ENCODE results near the gene TCF23.
"Not testable (repeated sequence)": the region's sequence is repeated elsewhere in the genome, so short reads cannot be mapped to it uniquely, and the experiment has no call there.

The TCF23 gene

DNA sequence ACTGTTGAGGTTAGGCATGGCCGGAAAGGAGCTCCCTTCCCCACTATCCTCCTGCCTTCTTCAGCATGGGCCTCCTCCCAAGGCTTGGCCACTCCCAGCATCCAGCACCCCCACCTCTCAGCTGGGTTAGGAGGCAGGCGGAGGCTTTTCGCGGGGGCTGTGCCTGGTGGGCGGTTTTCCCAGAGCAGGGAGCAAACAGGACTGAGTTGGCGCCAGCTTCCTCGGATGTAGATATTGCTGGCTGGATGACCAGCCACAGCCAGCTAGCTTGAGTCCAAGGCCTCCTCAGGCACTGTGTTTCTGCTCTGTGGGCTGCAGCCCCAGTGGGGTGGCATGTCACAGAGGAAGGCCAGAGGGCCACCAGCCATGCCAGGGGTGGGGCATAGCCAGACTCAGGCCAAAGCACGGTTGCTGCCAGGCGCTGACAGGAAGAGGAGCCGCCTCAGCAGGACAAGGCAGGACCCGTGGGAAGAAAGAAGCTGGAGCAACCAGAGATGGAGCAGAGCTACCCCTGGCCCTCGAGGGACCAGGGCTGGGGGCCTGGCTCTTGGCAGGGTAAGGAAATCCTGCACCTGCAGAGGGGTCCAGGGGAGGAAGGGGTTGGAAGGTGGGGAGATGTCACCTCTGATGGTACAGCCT is at the start of gene TCF23:
Gene TCF23 (plus strand): TSS at position 204 of the 639 bp plus-strand sequence. CDS start 130 bp downstream, at position 334.
- no peak within 1 kb of the TSS for H3K4me3 ChIP-seq (ENCODE audit: low read length)
- no peak for DNase-seq (ENCODE audit: low read depth)
- TF ChIP-seq, protein P1, sequence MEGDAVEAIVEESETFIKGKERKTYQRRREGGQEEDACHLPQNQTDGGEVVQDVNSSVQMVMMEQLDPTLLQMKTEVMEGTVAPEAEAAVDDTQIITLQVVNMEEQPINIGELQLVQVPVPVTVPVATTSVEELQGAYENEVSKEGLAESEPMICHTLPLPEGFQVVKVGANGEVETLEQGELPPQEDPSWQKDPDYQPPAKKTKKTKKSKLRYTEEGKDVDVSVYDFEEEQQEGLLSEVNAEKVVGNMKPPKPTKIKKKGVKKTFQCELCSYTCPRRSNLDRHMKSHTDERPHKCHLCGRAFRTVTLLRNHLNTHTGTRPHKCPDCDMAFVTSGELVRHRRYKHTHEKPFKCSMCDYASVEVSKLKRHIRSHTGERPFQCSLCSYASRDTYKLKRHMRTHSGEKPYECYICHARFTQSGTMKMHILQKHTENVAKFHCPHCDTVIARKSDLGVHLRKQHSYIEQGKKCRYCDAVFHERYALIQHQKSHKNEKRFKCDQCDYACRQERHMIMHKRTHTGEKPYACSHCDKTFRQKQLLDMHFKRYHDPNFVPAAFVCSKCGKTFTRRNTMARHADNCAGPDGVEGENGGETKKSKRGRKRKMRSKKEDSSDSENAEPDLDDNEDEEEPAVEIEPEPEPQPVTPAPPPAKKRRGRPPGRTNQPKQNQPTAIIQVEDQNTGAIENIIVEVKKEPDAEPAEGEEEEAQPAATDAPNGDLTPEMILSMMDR (IDR thresholded peaks at IDR 0.05; ENCODE audit: insufficient read depth, low read depth, low read length, missing control alignments) = no peak

DNA sequence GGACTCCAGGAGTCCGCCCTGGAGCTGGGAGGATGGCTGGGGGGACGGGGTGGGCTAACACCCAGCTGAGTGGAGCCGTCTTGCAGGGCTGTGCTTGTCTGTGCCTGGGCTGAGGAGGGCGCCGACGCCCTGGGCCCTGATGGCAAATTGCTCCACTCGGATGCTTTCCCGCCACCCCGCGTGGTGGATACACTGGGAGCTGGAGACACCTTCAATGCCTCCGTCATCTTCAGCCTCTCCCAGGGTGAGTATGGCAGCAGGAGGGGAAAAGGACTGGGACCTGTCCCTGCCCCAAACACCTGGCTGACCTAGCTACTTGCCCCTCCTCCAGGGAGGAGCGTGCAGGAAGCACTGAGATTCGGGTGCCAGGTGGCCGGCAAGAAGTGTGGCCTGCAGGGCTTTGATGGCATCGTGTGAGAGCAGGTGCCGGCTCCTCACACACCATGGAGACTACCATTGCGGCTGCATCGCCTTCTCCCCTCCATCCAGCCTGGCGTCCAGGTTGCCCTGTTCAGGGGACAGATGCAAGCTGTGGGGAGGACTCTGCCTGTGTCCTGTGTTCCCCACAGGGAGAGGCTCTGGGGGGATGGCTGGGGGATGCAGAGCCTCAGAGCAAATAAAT is 49.4 kb upstream of the TCF23 start:
- no peak for DNase-seq (ENCODE audit: low read depth)
- TF ChIP-seq, protein P1 (IDR thresholded peaks at IDR 0.05; ENCODE audit: insufficient read depth, low read depth, low read length, missing control alignments) = no peak
- no peak overlapping the region for H3K4me3 ChIP-seq (ENCODE audit: low read length)

DNA sequence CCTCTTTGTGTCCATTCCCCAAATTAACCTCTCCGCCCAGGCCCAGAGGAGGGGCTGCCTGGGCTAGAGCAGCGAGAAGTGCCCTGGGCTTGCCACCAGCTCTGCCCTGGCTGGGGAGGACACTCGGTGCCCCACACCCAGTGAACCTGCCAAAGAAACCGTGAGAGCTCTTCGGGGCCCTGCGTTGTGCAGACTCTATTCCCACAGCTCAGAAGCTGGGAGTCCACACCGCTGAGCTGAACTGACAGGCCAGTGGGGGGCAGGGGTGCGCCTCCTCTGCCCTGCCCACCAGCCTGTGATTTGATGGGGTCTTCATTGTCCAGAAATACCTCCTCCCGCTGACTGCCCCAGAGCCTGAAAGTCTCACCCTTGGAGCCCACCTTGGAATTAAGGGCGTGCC is 48.8 kb upstream of the TCF23 start:
- TF ChIP-seq, protein P1 (IDR thresholded peaks at IDR 0.05; ENCODE audit: insufficient read depth, low read depth, low read length, missing control alignments) = no peak
- no peak overlapping the region for H3K4me3 ChIP-seq (ENCODE audit: low read length)
- DNase-seq (ENCODE audit: low read depth) = no peak

DNA sequence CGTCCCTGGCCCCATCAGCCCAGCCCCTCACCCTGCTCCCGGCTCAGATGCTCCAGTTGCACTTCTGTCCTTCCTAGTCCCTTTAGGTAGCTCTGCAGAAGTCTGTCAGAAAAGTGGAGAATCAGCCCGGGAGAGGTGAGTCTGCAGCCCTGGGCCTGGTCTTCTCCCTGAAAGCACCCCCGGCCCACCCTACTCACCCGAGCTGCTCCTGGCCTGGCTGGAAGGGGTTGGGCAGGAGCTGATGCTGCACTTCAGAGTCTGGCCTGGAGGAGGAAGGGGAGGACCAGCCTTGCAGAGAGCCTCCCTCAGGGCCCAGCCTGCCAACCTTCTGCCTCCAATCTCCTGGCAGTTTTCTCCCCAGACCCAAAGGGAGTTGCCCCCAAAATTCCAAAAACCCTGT is 46.5 kb upstream of the TCF23 start:
- TF ChIP-seq, protein P1 (IDR thresholded peaks at IDR 0.05; ENCODE audit: insufficient read depth, low read depth, low read length, missing control alignments) = no peak
- H3K4me3 ChIP-seq (ENCODE audit: low read length) = no peak overlapping the region
- DNase-seq (ENCODE audit: low read depth) = no peak

DNA sequence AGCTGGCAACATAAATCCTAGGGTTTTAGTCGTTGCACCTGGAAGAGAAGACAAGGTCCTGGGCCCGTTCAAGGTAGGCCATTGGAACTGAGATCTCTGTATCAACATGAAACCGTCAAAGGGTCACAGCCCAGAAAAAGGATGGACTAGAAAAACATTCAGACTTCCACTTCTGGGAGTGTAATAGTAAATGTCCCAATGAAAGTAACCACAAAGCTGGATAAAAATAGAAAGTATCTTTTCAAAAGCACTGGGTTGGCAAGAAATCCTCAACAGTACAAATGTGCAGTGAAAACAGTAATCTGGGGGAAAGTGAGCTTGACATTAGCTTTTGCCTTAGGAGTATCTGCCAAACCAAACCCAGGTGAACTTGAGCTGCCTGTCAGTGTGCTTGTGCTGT is 42.8 kb upstream of the TCF23 start:
- H3K4me3 ChIP-seq (ENCODE audit: low read length) = no peak overlapping the region
- TF ChIP-seq, protein P1 (IDR thresholded peaks at IDR 0.05; ENCODE audit: insufficient read depth, low read depth, low read length, missing control alignments) = no peak
- DNase-seq (ENCODE audit: low read depth) = no peak

DNA sequence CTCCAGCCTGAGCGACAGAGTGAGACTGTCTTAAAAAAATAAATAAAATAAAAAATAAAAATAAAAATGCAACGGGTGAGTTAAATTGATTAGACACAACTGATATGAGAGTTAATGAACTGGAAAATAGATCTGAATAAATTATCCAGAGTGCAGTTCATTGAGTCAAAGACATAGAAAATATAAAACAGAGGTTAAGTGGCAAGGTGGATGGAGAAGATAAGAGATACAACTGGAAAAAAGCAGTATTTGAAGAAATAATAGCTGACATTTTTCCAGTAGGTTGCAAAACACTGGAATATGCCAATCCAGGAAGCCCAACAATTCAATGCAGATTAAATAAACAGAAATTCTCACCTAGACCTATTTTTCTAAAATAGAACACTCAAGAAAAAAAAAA is 40.6 kb upstream of the TCF23 start:
- TF ChIP-seq, protein P1 (IDR thresholded peaks at IDR 0.05; ENCODE audit: insufficient read depth, low read depth, low read length, missing control alignments) = no peak
- DNase-seq (ENCODE audit: low read depth) = no peak
- H3K4me3 ChIP-seq (ENCODE audit: low read length) = no peak overlapping the region

DNA sequence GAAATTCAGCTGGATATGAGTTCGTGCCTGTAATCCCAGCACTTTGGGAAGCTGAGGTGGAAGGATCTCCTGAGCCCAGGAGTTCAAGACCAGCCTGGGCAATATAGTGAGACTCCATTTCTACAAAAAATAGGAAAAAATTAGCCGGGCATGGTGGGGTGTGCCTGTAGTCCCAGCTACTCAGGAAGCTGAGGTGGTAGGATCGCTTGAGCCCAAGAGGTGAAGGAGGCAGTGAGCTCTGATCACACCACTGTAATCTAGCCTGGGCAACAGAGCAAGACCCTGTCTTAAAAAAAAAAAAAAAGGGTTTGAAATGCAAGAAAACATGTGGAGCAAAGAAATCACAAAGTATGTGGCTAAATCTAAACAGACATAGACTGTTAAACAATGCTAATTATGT is 39.7 kb upstream of the TCF23 start:
- DNase-seq (ENCODE audit: low read depth) = no peak
- H3K4me3 ChIP-seq (ENCODE audit: low read length) = no peak overlapping the region
- TF ChIP-seq, protein P1 (IDR thresholded peaks at IDR 0.05; ENCODE audit: insufficient read depth, low read depth, low read length, missing control alignments) = no peak

DNA sequence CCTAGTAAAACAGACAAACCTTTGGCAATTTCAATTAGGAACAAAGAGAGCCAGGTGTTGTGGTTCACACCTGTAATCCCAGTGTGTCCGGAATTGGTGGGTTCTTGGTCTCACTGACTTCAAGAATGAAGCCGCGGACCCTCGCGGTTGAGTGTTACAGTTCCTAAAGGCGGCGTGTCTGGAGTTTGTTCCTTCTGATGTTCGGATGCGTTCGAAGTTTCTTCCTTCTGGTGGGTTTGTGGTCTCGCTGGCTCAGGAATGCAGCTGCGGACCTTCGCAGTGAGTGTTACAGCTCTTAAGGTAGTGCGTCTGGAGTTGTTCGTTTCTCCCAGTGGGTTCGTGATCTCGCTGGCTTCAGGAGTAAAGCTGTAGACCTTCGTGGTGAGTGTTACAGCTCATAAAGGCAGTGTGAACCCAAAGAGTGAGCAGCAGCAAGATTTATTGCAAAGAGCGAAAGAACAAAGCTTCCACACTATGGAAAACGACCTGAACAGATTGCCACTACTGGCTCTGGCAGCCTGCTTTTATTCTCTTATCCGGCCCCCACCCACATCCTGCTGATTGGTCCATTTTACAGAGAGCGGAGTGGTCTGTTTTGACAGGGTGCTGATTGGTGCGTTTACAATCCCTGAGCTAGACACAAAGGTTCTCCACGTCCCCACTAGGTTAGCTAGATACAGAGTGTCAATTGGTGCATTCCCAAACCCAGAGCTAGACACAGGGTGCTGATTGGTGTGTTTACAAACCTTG is 38.0 kb upstream of the TCF23 start:
- not testable (repeated sequence) for DNase-seq (ENCODE audit: low read depth); H3K4me3 ChIP-seq (ENCODE audit: low read length)

DNA sequence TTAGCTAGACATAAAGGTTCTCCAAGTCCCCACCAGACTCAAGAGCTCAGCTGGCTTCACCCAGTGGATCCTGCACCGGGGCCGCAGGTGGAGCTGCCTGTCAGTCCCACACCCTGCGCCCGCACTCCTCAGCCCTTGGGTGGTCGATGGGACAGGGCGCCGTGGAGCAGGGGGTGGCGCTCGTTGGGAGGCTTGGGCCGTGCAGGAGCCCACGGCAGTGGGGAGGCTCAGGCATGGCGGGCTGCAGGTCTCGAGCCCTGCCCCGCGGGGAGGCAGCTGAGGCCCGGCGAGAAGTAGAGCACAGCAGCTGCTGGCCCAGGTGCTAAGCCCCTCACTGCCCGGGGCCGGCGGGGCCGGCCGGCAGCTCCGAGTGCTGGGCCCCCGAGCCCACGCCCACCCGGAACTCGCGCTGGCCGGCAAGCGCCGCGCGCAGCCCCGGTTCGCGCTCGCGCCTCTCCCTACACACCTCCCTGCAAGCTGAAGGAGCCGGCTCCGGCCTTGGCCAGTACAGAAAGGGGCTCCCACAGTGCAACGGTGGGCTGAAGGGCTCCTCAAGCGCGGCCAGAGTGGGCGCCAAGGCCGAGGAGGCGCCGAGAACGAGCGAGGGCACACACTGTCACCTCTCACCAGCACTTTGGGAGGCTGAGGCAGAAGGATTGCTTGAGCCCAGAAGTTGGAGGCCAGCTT is 37.3 kb upstream of the TCF23 start:
- not testable (repeated sequence) for H3K4me3 ChIP-seq (ENCODE audit: low read length); DNase-seq (ENCODE audit: low read depth)

Data from epithelial cell of esophagus (primary cell).